Neutrophil (primary cell): Measurements from ENCODE around the gene TMCC2.

Experiments used
- H3K27ac ChIP-seq: fragments of 200-600 bp; sonication (generic); 2 replicates; pipeline ENCODE4 v1.5.1; 2016; ENCODE audit warnings: mild to moderate bottlenecking, moderate library complexity
- H3K27me3 ChIP-seq: fragments of 200-600 bp; sonication (generic); 2 replicates; pipeline ENCODE4 v1.6.0; 2016; ENCODE audit warnings: mild to moderate bottlenecking
- H3K36me3 ChIP-seq: fragments of 200-600 bp; sonication (generic); 2 replicates; pipeline ENCODE4 v1.5.1; 2017
- H3K4me1 ChIP-seq, 2 experiments: fragments of 200-600 bp in 1 of 2; sonication (generic) in 1 of 2; 1 replicate in 1 of 2; 2 replicates in 1 of 2; pipeline versions ENCODE4 v1.5.1 to v1.6.1; 2013 to 2016; ENCODE audit warnings: low read depth in 1 of 2, low read length in 1 of 2, mild to moderate bottlenecking in 1 of 2, moderate library complexity in 1 of 2; ENCODE audit not compliant: control insufficient read depth in 1 of 2, insufficient read depth in 1 of 2
- H3K4me3 ChIP-seq, 2 experiments: fragments of 200-600 bp in 1 of 2; sonication (generic) in 1 of 2; 1 replicate in 1 of 2; 2 replicates in 1 of 2; pipeline ENCODE4 v1.5.1; 2013 to 2016; ENCODE audit warnings: low read depth in 1 of 2, low read length in 1 of 2, mild to moderate bottlenecking in 1 of 2, moderate library complexity in 1 of 2
- H3K9me3 ChIP-seq: fragments of 200-600 bp; sonication (generic); 2 replicates; pipeline ENCODE4 v1.5.1; 2016
- CTCF ChIP-seq: fragments of 200-600 bp; sonication (generic); IDR thresholded peaks from 2 replicates; pipeline ENCODE4 v1.5.1; 2016; ENCODE audit warnings: antibody characterized with exemption

The TMCC2 gene

DNA sequence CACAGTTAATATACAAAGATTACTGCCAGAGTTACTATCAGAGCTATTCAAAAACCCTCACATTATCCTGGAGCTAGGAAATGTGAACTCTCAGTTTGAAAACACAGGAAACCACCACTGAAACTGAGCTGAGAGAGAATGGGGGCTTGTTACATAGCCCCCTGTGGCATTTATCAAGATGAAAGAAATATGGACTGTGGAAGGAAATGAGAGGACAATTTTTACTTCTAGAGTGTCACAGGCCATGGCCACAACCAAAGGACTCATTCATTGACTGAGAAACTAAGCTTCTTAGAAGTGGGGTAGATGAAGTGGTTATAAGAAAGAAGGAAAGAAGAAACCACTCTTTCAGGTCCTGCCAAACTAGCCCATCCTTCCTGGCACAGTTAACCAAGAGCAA, 41.6 kb upstream of the TMCC2 start:
- Histone ChIP-seq H3K4me3 (no peak overlapping the region), H3K27me3 (no peaks in the 10 kb centered on the region), H3K36me3 (peaks cover 24% of the 10 kb centered on the region), H3K27ac (no peak overlapping the region), H3K4me1 (peaks cover 22 to 31% of the 10 kb centered on the region in 2 experiments), H3K9me3 (no peaks in the 10 kb centered on the region)
- no peak for TF ChIP-seq CTCF

DNA sequence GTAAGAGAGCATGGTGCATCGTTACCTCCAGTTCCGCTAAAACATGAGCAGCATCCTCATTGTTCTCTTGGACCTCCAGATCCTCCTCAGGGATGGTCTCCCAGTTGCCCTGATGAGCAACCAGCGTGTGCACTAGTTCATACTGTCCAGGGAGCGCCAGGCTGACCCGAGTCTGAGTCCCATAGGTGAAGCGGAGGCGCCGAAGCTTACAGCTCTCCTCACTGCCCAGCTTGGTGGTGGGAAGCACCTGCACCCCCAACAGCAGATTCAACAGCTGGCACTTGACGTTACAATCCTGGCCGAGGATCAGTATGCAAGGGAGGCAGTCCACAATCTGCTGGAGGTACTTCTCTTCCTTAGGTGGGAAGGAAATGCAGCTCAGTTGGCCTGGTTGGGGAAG, 40.3 kb upstream of the TMCC2 start:
- no peak overlapping the region for H3K4me3 ChIP-seq
- H3K27ac ChIP-seq = peak overlapping the region; percentile 38
- peaks cover 22 to 31% of the 10 kb centered on the region in 2 experiments for H3K4me1 ChIP-seq

DNA sequence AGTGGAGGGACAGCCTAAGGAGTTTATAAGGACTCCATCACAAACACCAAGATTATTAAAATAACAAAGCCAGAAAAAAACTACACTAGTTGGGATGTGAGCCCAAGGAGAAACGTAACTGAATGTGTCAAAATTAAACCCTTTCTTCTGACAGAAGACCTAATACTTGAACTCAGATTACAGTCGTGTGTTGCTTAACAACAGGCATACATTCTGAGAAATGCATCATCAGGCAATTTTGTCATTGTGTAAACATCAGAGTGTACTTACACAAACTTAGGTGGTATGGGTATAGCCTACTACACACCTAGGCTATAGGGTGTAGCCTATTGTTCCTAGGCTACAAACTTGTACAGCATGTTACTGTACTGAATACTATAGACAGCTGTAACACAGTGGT, 39.6 kb upstream of the TMCC2 start:
- Histone ChIP-seq H3K9me3 (no peaks in the 10 kb centered on the region), H3K4me1 (peaks cover 22 to 31% of the 10 kb centered on the region in 2 experiments), H3K4me3 (no peak overlapping the region), H3K27me3 (no peaks in the 10 kb centered on the region), H3K36me3 (peaks cover 15% of the 10 kb centered on the region), H3K27ac (no peak overlapping the region)
- TF ChIP-seq CTCF = no peak

More for the DNA sequence above, 40.3 kb upstream of the TMCC2 start:
- TF ChIP-seq CTCF = no peak
- Histone ChIP-seq H3K36me3 (peaks cover 15% of the 10 kb centered on the region), H3K27me3 (no peaks in the 10 kb centered on the region), H3K9me3 (no peaks in the 10 kb centered on the region)

GRCh38 chr1:205188596-205188995, 39.1 kb upstream of the TMCC2 start:
- TF ChIP-seq CTCF = no peak
- peaks cover 22 to 26% of the 10 kb centered on the region in 2 experiments for H3K4me1 ChIP-seq
- no peak overlapping the region for H3K4me3 ChIP-seq
- H3K27me3 ChIP-seq = no peaks in the 10 kb centered on the region
- H3K36me3 ChIP-seq = peaks cover 15% of the 10 kb centered on the region
- no peaks in the 10 kb centered on the region for H3K9me3 ChIP-seq
- no peak overlapping the region for H3K27ac ChIP-seq

GRCh38 chr1:205189131-205189530, 38.6 kb upstream of the TMCC2 start:
- TF ChIP-seq CTCF = no peak
- no peak overlapping the region for H3K4me3 ChIP-seq
- no peaks in the 10 kb centered on the region for H3K9me3 ChIP-seq
- no peaks in the 10 kb centered on the region for H3K27me3 ChIP-seq
- H3K36me3 ChIP-seq = peaks cover 15% of the 10 kb centered on the region
- peaks cover 21 to 25% of the 10 kb centered on the region in 2 experiments for H3K4me1 ChIP-seq
- H3K27ac ChIP-seq = peak overlapping the region; percentile 41
